ENCODE results near the gene PDE6A. TPM values are rescaled to one million over a fixed set of nuclear protein-coding genes. Genes with fewer than 3 reads are reported as not detected.

Gene PDE6A
- total RNA-seq, 1 donor from 2014 or later: not detected

DNA sequence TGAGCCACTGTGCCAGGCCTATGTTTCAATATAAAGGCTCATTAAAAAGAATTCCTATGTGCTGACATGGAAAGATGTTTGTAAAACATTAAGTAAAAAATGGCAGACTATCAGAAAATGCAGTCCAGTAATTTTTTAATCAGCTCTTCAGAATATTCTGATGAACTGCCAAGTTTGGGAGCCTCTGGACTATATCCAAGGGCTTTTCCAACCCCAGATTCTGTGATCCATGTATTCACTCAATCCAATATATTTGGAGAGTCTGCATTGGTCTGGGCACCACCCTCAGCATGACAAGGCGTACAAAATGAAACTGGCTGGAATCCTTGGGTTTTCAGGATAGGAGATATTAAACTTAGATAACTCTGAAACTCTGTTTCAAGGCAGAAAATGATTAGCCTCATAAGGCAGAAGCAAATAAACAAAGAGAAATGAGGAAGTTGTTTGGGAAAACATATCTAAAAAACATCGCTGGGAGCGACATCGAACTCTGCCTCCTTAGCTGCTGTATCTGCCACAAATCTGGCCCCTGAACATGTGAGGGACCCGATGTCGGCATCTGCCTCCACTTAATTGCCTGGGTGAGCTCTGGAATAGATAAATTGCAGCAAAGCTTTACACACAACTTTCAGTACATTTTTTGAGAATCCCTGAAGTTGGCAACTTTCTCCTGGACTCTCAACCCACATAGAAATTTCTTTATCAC, 14.4 kb downstream of the PDE6A start:
- intact Hi-C loops (cut with micrococcal nuclease): no loop called here
- no peak for ATAC-seq (ENCODE audit: low read depth)
- H3K9me3 Mint-ChIP-seq: no peaks in the 10 kb centered on the region
- ChIA-PET POLR2A (no interaction called here), CTCF (interaction anchor here (1.2 kb wide), 1 partner anchor 60 kb away, joined by 3 read pairs; no protein-coding TSS in a partner anchor)
- DNase-seq: no peak
- no peak overlapping the region for H3K4me3 Mint-ChIP-seq
- H3K36me3 Mint-ChIP-seq (ENCODE audit: low read depth): no peaks in the 10 kb centered on the region
- H3K27me3 Mint-ChIP-seq: peaks cover 14% of the 10 kb centered on the region
- TF ChIP-seq, protein P1, sequence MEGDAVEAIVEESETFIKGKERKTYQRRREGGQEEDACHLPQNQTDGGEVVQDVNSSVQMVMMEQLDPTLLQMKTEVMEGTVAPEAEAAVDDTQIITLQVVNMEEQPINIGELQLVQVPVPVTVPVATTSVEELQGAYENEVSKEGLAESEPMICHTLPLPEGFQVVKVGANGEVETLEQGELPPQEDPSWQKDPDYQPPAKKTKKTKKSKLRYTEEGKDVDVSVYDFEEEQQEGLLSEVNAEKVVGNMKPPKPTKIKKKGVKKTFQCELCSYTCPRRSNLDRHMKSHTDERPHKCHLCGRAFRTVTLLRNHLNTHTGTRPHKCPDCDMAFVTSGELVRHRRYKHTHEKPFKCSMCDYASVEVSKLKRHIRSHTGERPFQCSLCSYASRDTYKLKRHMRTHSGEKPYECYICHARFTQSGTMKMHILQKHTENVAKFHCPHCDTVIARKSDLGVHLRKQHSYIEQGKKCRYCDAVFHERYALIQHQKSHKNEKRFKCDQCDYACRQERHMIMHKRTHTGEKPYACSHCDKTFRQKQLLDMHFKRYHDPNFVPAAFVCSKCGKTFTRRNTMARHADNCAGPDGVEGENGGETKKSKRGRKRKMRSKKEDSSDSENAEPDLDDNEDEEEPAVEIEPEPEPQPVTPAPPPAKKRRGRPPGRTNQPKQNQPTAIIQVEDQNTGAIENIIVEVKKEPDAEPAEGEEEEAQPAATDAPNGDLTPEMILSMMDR (IDR thresholded peaks at IDR 0.05): no peak
- no peak overlapping the region for H3K27ac Mint-ChIP-seq
- H3K4me1 Mint-ChIP-seq: no peaks in the 10 kb centered on the region

DNA sequence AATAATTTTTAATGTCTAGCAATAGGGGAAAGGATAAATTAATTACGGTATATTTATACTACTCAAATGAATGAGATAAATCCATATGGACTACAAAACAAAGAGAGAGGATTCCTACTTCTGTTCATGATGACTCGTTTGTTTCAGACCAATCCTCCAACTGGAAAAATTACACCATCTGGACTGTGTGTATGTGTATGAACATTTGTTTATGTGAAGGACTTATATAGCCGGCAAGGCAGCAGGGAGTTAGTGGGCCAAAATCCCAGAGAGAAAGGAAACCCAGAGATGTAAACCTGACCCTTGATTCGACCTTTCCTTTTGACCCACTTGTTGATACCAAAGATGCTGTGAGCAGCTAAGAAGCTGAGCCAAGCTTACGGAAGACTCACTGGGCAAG, 20.1 kb downstream of the PDE6A start:
- ATAC-seq (ENCODE audit: low read depth) (no peak), DNase-seq (no peak)
- Mint-ChIP-seq H3K36me3 (ENCODE audit: low read depth) (no peaks in the 10 kb centered on the region), H3K4me3 (no peak overlapping the region), H3K4me1 (no peaks in the 10 kb centered on the region), H3K27ac (no peak overlapping the region), H3K9me3 (no peaks in the 10 kb centered on the region), H3K27me3 (peaks cover 4% of the 10 kb centered on the region)
- ChIA-PET CTCF (no interaction called here), POLR2A (no interaction called here)
- intact Hi-C loops (cut with micrococcal nuclease): no loop called here
- TF ChIP-seq, protein P1 (IDR thresholded peaks at IDR 0.05): no peak

DNA sequence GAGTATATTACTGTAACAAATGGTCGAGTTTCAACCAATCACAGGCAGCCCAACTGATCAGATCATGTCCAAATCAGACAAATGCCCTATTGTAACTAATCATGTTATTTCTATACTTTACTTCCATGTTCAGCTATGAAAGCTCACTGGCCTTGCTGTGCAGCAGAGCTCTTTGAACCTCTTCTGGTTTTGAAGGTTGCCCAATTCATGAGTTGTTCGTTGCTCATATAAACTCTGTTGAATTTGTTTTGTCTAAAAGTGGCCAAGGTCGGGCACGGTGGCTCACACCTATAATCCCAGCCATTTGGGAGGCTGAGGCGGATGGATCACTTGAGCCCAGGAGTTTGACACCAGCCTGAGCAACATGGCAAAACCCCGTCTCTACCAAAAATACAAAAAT, 21.6 kb downstream of the PDE6A start:
- CTCF ChIA-PET: no interaction called here
- POLR2A ChIA-PET: no interaction called here
- Mint-ChIP-seq H3K4me3 (no peak overlapping the region), H3K27me3 (no peaks in the 10 kb centered on the region), H3K9me3 (no peaks in the 10 kb centered on the region), H3K27ac (no peak overlapping the region), H3K4me1 (no peaks in the 10 kb centered on the region), H3K36me3 (ENCODE audit: low read depth) (no peaks in the 10 kb centered on the region)
- DNase-seq: no peak
- intact Hi-C loops (cut with micrococcal nuclease): no loop called here
- ATAC-seq (ENCODE audit: low read depth): no peak
- TF ChIP-seq, protein P1 (IDR thresholded peaks at IDR 0.05): no peak

DNA sequence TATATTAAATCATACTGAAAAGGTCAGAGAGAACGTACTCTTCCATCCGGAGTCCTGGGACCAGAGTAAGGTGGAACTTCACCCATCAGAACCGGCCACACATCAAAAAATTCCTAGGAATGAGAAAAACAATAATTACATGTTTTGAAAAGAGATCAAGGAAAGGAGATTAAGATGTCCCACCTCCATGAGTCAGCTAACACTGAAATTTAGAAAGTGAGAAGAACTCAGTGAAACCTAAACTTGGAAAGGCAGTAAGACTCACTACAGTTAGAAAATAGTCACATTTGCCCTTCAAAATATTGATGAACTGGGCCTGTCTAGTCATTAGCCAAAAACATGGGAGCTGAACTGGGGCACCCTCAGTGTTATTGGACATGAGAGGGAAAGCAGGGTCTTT, 23.0 kb downstream of the PDE6A start:
- ATAC-seq (ENCODE audit: low read depth) (no peak), DNase-seq (no peak)
- Mint-ChIP-seq H3K4me1 (no peaks in the 10 kb centered on the region), H3K9me3 (no peaks in the 10 kb centered on the region), H3K36me3 (ENCODE audit: low read depth) (no peaks in the 10 kb centered on the region), H3K27me3 (no peaks in the 10 kb centered on the region), H3K27ac (no peak overlapping the region), H3K4me3 (no peak overlapping the region)
- TF ChIP-seq, protein P1 (IDR thresholded peaks at IDR 0.05): no peak
- ChIA-PET CTCF (no interaction called here), POLR2A (no interaction called here)
- intact Hi-C loops (cut with micrococcal nuclease): no loop called here

DNA sequence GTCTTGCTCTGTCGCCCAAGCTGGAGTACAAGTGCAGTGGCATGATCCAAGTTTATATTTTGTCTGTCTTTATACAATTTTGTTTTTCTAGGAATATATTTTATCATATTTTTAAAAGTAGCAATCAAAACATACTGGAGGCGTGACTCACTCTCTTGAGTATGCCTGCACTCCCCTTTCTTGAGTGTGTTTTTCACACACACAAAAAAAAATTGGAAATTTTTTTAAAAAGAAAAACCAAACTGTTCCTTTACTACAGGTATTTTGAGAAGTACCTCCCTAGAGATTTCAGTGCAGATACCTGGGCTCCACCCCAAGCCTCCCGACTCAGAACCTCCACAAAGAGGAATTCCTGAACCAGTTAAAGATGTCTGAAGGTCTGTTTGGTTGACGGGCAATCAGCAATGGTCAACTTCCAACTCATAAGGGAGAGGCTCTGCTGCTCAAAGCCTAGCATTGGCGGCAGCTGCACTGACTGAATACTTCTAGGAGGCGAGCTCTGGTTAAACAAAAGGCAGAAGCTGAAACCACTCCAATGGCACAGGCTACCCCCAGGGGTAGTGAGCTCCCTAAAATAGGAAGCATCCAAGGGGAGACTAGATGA, 27.4 kb downstream of the PDE6A start:
- Mint-ChIP-seq H3K4me3 (no peak overlapping the region), H3K9me3 (no peaks in the 10 kb centered on the region), H3K4me1 (peaks cover 3% of the 10 kb centered on the region), H3K36me3 (ENCODE audit: low read depth) (no peaks in the 10 kb centered on the region), H3K27me3 (peaks cover 5% of the 10 kb centered on the region), H3K27ac (no peak overlapping the region)
- ChIA-PET CTCF (interaction anchor here (0.7 kb wide), 1 partner anchor 77 kb away, joined by 3 read pairs; no protein-coding TSS in a partner anchor), POLR2A (no interaction called here)
- intact Hi-C loops (cut with micrococcal nuclease): no loop called here
- TF ChIP-seq, protein P1 (IDR thresholded peaks at IDR 0.05): no peak
- no peak for ATAC-seq (ENCODE audit: low read depth)
- no peak for DNase-seq
